MG63 (cell line): Measurements from ENCODE around the gene RIMBP2. TPM values are rescaled to one million over a fixed set of nuclear protein-coding genes. Genes with fewer than 3 reads are reported as not detected.

Experiments
- DNase-seq: peaks from one replicate; pipeline ENCODE4 v3.0.0-alpha.2; 2020
- H3K27me3 ChIP-seq: fragments of 250-450 bp; sonication (Bioruptor Pico); 2 replicates; pipeline ENCODE4 v1.5.1; 2020; ENCODE audit warnings: mild to moderate bottlenecking, moderate library complexity
- H3K36me3 ChIP-seq: fragments of 250-450 bp; sonication (Bioruptor Pico); 2 replicates; pipeline ENCODE4 v1.5.1; 2020; ENCODE audit warnings: mild to moderate bottlenecking, moderate library complexity
- H3K4me3 ChIP-seq: fragments of 250-450 bp; sonication (Bioruptor Pico); 2 replicates; pipeline ENCODE4 v1.5.1; 2020; ENCODE audit warnings: mild to moderate bottlenecking, moderate library complexity
- H3K9me3 ChIP-seq: fragments of 250-450 bp; sonication (Bioruptor Pico); 2 replicates; pipeline ENCODE4 v1.5.1; 2020; ENCODE audit warnings: mild to moderate bottlenecking, moderate library complexity
- total RNA-seq: library from RNA; depleted of rRNA; stranded (reverse); fragments of >200 nt; shearing (Covaris generic); gene quantifications from 2 replicates; pipeline ENCODE4 v1.2.3, GENCODE V29; 2014; ENCODE audit warnings: low replicate concordance

RIMBP2 gene
- total RNA-seq, 1 experiment from 2014 or later, result not detected

GRCh38 chr12:130463818-130464670 is 252.1 kb downstream of the RIMBP2 start:
- 0 out of 2 replicates have a peak, but pooled peaks cover 3% of the 10 kb centered on the region for H3K9me3 ChIP-seq

GRCh38 chr12:130463275-130463658 is 252.8 kb downstream of the RIMBP2 start:
- Histone ChIP-seq H3K4me3 (no peak overlapping the region), H3K27me3 (no peaks in the 10 kb centered on the region), H3K36me3 (no peaks in the 10 kb centered on the region), H3K9me3 (0 out of 2 replicates have a peak, but pooled peaks cover 3% of the 10 kb centered on the region)
- DNase-seq, result no peak

More at GRCh38 chr12:130463818-130464670, 252.1 kb downstream of the RIMBP2 start:
- Histone ChIP-seq H3K4me3 (no peak overlapping the region), H3K36me3 (no peaks in the 10 kb centered on the region), H3K27me3 (no peaks in the 10 kb centered on the region)
- no peak for DNase-seq

- no peaks in the 10 kb centered on the region for H3K36me3 ChIP-seq
Measured at GRCh38 chr12:130462558-130463274, 253.4 kb downstream of the RIMBP2 start.

DNA sequence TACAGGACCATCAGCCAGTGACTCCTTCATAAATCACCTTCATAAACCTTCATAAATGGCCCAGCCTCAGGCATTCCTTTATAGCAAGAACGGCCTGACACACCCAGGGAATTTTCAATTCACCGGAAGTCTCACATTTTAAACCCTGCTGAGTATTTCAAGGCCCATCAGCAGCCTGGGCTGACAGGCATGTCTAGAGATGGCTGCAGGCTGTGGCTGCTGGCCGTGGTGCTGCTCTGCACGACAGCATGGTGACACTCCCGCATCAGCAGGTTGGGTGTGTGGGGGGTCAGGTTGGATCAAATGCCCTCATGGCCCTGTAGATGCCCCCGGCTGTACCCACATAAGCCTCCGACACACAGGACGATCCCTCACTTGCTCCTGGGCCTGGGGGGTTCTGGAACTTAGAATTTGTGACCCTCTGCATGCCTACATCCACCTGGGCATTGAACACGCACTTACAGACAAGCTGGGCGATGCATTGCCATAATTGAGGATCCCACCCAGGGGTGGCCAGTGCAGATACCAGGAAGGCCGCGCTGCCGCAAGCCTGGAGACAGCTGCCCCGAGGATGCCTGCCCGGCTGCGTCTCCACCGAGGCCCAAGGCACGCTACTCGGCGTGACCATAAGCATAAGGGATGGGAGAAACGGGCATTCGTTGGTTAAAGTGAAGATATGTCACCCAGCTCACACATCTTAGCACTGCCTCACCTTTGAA is 254.1 kb downstream of the RIMBP2 start:
- no peak for DNase-seq
- no peaks in the 10 kb centered on the region for H3K36me3 ChIP-seq
- H3K4me3 ChIP-seq, result no peak overlapping the region
- H3K9me3 ChIP-seq, result no peaks in the 10 kb centered on the region
- no peaks in the 10 kb centered on the region for H3K27me3 ChIP-seq

More at GRCh38 chr12:130462558-130463274, 253.4 kb downstream of the RIMBP2 start:
- Histone ChIP-seq H3K27me3 (no peaks in the 10 kb centered on the region), H3K4me3 (no peak overlapping the region), H3K9me3 (0 out of 2 replicates have a peak, but pooled peaks cover 1% of the 10 kb centered on the region)
- DNase-seq, result no peak

DNA sequence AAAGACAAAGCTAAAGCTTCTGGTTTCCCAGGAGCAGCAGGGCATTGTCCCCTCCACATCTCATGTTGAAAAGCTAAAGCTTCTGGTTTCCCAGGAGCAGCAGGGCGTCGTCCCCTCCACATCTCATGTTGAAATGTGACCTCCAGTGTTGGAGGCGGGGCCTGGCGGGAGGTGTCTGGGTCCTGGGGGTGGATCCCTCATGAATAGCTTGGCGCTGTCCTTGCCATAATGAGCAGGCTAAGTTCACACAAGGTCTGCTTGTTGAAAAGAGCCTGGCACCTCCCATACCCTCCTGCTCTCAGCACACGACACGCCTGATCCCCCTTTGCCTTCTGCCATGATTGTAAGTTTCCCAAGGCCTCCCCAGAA is 254.7 kb downstream of the RIMBP2 start:
- Histone ChIP-seq H3K9me3 (no peaks in the 10 kb centered on the region), H3K27me3 (no peaks in the 10 kb centered on the region), H3K36me3 (no peaks in the 10 kb centered on the region), H3K4me3 (no peak overlapping the region)
- DNase-seq, result no peak

DNA sequence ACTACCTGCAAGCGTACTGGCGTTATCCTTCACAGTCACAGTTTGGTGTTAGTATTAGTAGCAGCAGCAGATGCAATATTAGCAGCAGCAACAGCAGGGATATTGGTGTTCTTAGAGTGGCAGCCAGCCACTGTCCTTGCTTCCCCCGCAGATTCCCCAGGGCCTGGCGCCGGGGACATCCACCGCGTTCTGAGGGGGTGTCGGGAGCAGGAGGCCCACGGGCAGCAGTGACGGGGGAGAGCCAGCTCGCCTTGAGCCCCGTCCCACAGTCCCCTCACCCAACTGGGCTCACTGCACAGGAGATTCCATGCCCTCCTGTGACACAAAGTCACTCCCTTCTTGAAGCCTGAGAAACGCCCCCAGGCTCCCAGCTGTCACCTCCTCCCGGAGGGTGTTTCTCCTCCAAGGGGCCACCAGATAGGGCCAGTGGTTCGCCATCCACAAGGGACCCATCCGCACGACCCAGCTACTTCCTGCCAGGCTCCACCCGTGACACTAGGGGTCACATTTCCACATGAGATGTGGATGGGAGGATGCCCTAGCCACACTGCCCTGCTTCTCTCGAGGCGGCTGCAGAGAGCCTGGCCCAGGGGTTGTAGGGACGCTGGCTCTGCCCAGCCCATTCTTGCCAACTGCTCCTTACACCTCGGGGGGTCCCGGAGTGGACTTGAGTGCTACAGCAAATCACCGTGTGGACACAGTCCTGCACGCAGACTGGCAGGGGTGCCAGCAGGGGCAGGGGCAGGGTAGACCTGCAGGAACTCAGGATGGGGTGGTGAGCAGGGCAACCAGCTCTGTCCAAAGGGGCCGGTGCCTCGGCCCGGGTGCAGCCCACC is 255.3 kb downstream of the RIMBP2 start:
- Histone ChIP-seq H3K27me3 (no peaks in the 10 kb centered on the region), H3K9me3 (no peaks in the 10 kb centered on the region), H3K4me3 (no peak overlapping the region), H3K36me3 (no peaks in the 10 kb centered on the region)
- no peak for DNase-seq

DNA sequence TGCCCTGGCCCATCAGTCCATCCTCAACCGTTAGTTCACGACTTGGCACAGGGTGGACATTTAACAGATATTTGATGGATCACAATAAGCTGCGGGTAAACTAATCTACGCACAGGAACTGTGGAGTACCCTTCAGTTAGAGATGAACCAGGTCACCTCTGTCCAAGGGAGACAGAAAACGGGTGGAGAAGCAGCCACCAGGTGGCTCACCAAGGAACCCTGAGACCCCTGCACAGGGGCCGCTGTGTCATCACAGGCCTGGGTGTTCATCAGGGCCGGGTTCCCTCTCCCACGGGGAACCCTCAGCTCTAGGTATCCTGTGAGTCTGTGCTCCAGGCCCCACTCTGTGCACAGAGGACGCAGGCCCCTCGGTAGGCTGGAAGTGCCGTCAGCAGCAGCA is 256.2 kb downstream of the RIMBP2 start:
- no peak for DNase-seq
- Histone ChIP-seq H3K4me3 (no peak overlapping the region), H3K27me3 (no peaks in the 10 kb centered on the region), H3K36me3 (no peaks in the 10 kb centered on the region), H3K9me3 (no peaks in the 10 kb centered on the region)

DNA sequence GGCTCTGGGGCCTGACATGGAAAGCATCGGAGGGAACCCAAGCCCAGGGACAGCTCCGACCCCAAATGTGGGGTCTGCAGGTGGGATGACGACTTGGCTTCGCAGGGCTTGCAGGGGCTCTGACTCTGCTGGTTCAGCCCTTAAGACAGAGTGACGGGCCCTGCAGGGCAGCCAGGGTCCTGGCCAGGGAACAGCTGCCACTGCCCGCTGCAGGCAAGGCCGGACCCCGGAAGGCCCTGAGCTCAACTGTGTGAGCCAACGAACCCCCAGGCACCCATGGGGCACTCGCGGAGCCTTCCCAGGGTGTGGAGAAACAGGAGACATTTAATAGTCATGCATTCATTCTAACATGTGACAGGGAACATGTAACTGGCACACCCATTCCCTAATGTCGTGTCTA is 257.8 kb downstream of the RIMBP2 start:
- no peaks in the 10 kb centered on the region for H3K27me3 ChIP-seq
- H3K4me3 ChIP-seq, result no peak overlapping the region
- H3K36me3 ChIP-seq, result no peaks in the 10 kb centered on the region
- DNase-seq, result no peak
- no peaks in the 10 kb centered on the region for H3K9me3 ChIP-seq

GRCh38 chr12:130457215-130457614 is 258.9 kb downstream of the RIMBP2 start:
- H3K27me3 ChIP-seq, result no peaks in the 10 kb centered on the region
- no peak for DNase-seq
- H3K36me3 ChIP-seq, result no peaks in the 10 kb centered on the region
- H3K4me3 ChIP-seq, result no peak overlapping the region
- no peaks in the 10 kb centered on the region for H3K9me3 ChIP-seq

- Histone ChIP-seq H3K27me3 (no peaks in the 10 kb centered on the region), H3K4me3 (no peak overlapping the region), H3K36me3 (no peaks in the 10 kb centered on the region), H3K9me3 (no peaks in the 10 kb centered on the region)
- DNase-seq, result no peak
Measured at GRCh38 chr12:130456375-130457199, 259.5 kb downstream of the RIMBP2 start.

DNA sequence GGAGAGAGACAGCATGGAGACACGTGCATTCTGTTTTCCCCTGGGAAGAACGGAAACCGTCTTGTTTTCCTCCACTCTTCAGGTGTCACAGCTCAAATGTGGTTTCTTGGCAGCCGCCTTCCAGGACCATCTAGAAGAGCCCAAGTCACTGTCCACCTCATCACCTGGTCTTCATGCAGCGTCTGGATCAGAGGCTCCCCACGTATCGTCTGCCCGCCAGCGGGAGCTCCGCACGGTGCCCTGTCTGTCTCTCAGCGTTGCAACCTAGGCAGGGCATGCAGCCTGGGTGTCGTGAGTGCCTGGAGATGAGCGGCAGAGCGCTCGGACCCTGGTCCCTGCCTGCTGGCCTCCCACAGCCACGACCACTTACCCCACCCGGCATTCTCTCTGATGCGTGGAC is 260.9 kb downstream of the RIMBP2 start:
- Histone ChIP-seq H3K27me3 (no peaks in the 10 kb centered on the region), H3K9me3 (no peaks in the 10 kb centered on the region), H3K36me3 (no peaks in the 10 kb centered on the region), H3K4me3 (no peak overlapping the region)
- DNase-seq, result no peak

GRCh38 chr12:130454296-130454695 is 261.8 kb downstream of the RIMBP2 start:
- Histone ChIP-seq H3K27me3 (no peaks in the 10 kb centered on the region), H3K4me3 (no peak overlapping the region), H3K36me3 (no peaks in the 10 kb centered on the region), H3K9me3 (no peaks in the 10 kb centered on the region)
- DNase-seq, result no peak

DNA sequence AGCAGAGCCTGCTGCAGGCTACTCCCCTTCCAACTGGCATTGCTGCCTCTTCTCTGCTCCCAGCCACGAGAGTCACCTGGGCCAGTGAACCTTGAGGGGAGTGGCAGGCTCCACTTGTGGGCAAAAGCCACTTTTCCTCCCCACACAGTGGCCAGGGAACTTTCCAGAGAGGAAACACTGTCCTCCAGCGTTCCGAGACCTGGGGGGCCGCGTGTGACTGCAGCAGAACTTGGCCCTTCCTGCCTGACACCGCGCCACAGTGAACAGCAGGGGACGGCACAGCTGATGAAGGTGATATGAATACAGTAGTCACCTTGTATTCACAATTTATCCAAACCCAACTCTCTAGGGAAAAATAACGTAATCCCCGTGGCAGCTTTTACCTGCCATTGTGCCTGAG is 263.6 kb downstream of the RIMBP2 start:
- Histone ChIP-seq H3K27me3 (no peaks in the 10 kb centered on the region), H3K9me3 (no peaks in the 10 kb centered on the region), H3K36me3 (no peaks in the 10 kb centered on the region), H3K4me3 (no peak overlapping the region)
- DNase-seq, result no peak

- H3K27me3 ChIP-seq, result no peaks in the 10 kb centered on the region
- DNase-seq, result no peak
- no peaks in the 10 kb centered on the region for H3K36me3 ChIP-seq
- H3K4me3 ChIP-seq, result no peak overlapping the region
- H3K9me3 ChIP-seq, result no peaks in the 10 kb centered on the region
Measured at GRCh38 chr12:130451001-130451930, 264.8 kb downstream of the RIMBP2 start.

DNA sequence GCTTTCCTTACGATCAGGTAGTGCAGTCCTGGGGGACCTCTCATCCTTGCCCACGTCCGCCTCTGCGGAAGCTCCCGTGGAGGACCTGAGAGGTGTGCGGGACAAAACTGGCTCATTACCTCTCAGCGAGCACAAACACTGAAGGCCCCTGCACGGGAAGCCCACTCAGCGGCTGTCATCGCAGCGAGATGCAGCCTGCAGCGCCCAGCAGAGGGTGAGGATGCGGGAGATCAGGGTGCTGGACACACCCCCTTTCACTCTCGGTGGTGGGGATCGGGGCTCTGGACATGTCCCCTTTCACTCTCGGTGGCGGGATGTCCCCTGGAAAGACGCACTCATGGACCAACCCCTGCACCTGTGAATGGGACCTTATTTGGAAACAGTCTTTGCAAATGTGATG is 266.8 kb downstream of the RIMBP2 start:
- Histone ChIP-seq H3K27me3 (no peaks in the 10 kb centered on the region), H3K4me3 (no peak overlapping the region), H3K9me3 (no peaks in the 10 kb centered on the region), H3K36me3 (no peaks in the 10 kb centered on the region)
- no peak for DNase-seq
